MG63 (cell line): ENCODE data around the gene NOXA1. TPM values are rescaled to one million over a fixed set of nuclear protein-coding genes. Genes with fewer than 3 reads are reported as not detected.
"Not testable (repeated sequence)": the region's sequence is repeated elsewhere in the genome, so short reads cannot be mapped to it uniquely, and the experiment has no call there.

ENCODE experiments used
- DNase-seq: peaks from one replicate; pipeline ENCODE4 v3.0.0-alpha.2; 2020
- H3K27me3 ChIP-seq: fragments of 250-450 bp; sonication (Bioruptor Pico); 2 replicates; pipeline ENCODE4 v1.5.1; 2020; ENCODE audit warnings: mild to moderate bottlenecking, moderate library complexity
- H3K36me3 ChIP-seq: fragments of 250-450 bp; sonication (Bioruptor Pico); 2 replicates; pipeline ENCODE4 v1.5.1; 2020; ENCODE audit warnings: mild to moderate bottlenecking, moderate library complexity
- H3K4me3 ChIP-seq: fragments of 250-450 bp; sonication (Bioruptor Pico); 2 replicates; pipeline ENCODE4 v1.5.1; 2020; ENCODE audit warnings: mild to moderate bottlenecking, moderate library complexity
- H3K9me3 ChIP-seq: fragments of 250-450 bp; sonication (Bioruptor Pico); 2 replicates; pipeline ENCODE4 v1.5.1; 2020; ENCODE audit warnings: mild to moderate bottlenecking, moderate library complexity
- total RNA-seq: library from RNA; depleted of rRNA; stranded (reverse); fragments of >200 nt; shearing (Covaris generic); gene quantifications from 2 replicates; pipeline ENCODE4 v1.2.3, GENCODE V29; 2014; ENCODE audit warnings: low replicate concordance; rRNA removed

The NOXA1 gene, protein sequence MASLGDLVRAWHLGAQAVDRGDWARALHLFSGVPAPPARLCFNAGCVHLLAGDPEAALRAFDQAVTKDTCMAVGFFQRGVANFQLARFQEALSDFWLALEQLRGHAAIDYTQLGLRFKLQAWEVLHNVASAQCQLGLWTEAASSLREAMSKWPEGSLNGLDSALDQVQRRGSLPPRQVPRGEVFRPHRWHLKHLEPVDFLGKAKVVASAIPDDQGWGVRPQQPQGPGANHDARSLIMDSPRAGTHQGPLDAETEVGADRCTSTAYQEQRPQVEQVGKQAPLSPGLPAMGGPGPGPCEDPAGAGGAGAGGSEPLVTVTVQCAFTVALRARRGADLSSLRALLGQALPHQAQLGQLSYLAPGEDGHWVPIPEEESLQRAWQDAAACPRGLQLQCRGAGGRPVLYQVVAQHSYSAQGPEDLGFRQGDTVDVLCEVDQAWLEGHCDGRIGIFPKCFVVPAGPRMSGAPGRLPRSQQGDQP
- total RNA-seq = not detected in 2 replicates

DNA sequence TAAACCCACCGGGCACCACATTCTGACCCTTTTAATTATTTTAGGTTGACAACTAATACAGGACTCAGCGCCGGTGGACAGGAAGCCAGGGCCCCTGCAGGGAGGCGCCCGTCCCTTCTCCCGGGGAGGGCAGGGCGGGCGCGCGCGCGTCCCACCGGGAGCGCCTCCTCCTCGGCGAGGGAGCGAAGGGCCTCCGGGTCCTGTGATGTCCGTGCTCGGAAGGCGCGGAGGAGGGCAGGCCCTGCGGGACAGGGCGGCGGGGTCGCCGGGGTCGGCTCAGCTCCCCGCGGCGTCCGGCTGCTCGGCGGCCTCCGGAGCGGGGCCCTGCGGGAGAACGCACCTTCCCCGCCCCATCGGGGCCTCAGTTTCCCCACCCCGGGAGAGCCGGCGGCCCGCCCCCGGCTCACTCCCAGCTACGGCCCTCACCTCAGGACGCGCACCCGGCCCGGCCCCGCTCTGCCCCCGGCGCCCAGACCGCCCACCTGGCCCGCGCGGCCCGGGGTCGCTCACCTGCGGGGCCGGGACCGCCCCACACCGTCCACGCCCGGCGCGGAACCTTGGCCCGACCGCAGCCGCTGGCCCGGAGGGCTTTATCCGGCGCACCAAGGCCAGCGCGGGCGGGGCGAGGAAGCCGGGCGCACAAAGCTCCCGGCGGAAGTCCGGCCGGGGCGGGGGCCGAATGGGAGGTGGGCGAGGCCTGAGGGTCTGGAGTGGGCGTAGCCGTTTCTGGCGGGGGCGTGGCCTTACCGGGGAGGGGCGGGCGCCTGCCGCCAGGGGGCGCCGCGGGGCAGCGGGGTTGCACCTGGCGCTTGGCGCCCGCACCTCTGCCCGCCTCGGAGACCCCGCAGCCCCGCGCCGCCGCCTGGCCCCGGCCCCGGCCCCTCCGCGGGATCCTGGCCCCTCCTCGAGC lies at the start of gene NOXA1, which contains the start of gene EXD3:
Gene NOXA1 (plus strand): TSS at position 790 of the 910 bp plus-strand sequence. CDS start 137 bp downstream, outside the sequence.
Gene EXD3 (minus strand): TSS at position 559 of the 910 bp plus-strand sequence. CDS start 27,805 bp downstream, outside the sequence.
- Histone ChIP-seq H3K4me3 (peak within 1 kb of the TSS; percentile 78), H3K27me3 (no peaks in the 10 kb centered on the region), H3K9me3 (no peaks in the 10 kb centered on the region), H3K36me3 (no peaks in the 10 kb centered on the region)
- peak; percentile 88 for DNase-seq

DNA sequence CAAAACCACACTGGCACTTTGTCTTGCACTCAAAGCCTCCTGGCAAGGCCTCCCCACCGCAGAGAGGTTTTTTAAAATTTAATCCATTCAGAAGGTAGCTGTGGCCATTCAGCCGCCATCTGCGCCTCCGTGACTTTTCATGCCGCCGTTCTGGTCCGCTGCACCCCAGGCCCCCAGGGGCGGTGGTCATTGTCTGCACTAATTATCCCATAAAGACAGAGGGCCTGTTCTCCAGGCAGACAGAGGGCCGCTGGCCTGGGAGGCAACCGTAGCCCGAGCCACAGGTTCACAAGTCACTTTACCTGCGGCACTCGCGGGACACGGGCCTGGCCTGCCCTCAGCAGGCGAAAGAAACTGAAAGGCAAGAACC lies 49.6 kb upstream of the NOXA1 start:
- Histone ChIP-seq H3K9me3 (no peaks in the 10 kb centered on the region), H3K27me3 (no peaks in the 10 kb centered on the region), H3K4me3 (no peak overlapping the region), H3K36me3 (no peaks in the 10 kb centered on the region)
- DNase-seq = no peak

DNA sequence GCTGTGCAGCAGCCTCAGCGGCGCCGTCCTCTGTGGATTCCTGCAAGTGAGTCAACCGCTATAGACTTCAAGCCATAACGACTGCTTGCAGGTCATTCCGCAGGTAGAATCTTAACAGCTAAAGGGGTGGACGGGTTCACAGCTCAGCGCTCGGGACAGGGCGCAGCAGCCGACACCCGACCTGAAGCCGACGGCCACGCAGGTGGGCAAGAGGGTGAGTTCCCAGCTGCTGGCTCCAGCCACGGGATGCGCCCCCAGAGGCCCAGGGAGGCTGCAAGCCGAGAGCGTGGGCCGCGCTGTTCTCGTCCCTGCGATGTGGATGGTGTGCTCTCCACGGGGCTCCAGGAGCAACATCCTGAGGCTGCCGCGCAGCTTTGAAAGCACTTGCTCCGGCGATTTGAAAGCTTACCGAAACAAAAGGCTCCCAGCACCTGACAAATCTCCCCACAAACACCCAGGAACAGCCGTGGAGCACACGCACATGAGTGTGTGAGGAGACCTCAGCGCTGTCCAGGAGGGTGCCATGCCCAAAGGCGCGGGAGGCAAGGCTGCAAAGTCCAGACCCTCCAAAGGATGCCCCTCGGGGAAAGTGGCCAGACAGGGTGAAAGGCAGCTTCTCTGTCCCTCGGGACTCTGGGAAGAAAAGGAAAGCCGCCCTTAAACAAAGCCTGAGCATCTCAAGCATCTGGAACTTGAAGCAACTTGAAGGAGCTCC lies 48.9 kb upstream of the NOXA1 start:
- Histone ChIP-seq H3K36me3 (no peaks in the 10 kb centered on the region), H3K4me3 (no peak overlapping the region), H3K9me3 (no peaks in the 10 kb centered on the region), H3K27me3 (no peaks in the 10 kb centered on the region)
- no peak for DNase-seq

DNA sequence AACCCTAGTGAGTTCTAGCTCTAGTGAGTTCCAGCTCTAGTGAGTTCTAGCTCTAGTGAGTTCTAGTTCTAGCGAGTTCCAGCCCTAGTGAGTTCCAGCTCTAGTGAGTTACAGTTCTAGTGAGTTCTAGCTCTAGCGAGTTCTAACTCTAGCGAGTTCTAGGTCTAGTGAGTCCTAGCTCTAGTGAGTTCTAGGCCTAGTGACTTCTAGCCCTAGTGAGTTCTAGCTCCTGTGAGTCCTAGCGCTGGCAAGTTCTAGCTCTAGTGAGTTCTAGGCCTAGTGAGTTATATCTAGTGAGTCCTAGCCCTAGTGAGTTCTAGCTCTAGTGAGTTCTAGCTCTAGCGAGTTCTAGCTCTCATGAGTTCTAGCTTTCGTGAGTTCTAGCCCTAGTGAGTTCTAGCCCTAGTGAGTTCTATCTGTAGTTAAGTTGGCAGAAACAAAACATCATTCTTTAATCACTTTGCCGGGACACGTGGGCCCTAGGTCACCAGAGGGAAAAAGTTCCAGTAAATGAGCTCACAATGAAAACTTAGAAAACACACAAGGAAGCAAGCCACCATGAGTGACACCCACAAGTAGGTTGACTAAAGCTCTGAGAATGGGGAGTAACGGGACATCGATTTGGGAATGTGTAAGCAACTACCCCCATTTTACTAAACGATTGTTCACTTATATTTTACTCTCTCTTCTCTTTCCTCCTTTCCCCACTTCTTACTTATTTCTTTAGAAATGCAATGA lies 47.7 kb upstream of the NOXA1 start:
- H3K9me3 ChIP-seq = no peaks in the 10 kb centered on the region
- no peak overlapping the region for H3K4me3 ChIP-seq
- H3K27me3 ChIP-seq = no peaks in the 10 kb centered on the region
- no peak for DNase-seq
- no peaks in the 10 kb centered on the region for H3K36me3 ChIP-seq

DNA sequence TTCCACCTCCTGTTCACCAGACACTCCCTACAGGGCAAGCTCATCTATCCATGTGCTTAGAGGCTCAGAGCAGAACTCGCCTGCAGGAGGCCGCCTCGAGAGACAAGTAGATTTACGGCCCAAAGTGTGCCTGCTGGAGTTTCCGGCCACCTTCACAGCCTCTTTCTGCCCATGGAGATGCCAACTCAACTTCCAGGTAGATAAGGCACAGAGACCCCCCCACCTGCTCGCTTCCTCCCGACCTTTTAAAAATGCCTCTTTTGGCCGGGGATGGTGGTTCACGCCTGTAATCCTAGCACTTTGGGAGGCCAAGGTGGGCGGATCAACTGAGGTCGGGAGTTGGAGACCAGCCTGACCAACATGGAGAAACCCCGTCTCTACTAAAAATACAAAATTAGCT lies 46.8 kb upstream of the NOXA1 start:
- Histone ChIP-seq H3K9me3 (no peaks in the 10 kb centered on the region), H3K4me3 (no peak overlapping the region), H3K36me3 (no peaks in the 10 kb centered on the region), H3K27me3 (no peaks in the 10 kb centered on the region)
- DNase-seq = no peak

DNA sequence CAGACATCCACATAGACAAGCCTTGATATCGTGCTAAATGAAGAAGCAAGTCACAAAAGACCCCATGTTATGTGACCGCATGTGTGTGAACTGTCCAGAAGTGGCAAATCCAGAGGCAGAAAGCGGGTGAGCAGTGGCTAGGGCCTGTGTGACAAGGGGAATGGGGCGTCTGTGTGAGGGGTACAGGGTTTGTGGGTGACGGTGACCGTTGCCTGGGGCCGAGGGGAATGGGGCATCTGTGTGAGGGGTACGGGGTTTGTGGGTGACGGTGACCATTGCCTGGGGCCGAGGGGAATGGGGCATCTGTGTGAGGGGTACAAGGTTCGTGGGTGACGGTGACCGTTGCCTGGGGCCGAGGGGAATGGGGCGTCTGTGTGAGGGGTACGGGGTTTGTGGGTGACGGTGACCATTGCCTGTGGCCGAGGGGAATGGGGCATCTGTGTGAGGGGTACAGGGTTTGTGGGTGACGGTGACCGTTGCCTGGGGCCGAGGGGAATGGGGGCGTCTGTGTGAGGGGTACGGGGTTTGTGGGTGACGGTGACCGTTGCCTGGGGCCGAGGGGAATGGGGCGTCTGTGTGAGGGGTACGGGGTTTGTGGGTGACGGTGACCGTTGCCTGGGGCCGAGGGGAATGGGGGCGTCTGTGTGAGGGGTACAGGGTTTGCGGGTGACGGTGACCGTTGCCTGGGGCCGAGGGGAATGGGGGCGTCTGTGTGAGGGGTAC lies 44.3 kb upstream of the NOXA1 start:
- not testable (repeated sequence) for H3K27me3 ChIP-seq, H3K36me3 ChIP-seq, H3K9me3 ChIP-seq, DNase-seq, H3K4me3 ChIP-seq

DNA sequence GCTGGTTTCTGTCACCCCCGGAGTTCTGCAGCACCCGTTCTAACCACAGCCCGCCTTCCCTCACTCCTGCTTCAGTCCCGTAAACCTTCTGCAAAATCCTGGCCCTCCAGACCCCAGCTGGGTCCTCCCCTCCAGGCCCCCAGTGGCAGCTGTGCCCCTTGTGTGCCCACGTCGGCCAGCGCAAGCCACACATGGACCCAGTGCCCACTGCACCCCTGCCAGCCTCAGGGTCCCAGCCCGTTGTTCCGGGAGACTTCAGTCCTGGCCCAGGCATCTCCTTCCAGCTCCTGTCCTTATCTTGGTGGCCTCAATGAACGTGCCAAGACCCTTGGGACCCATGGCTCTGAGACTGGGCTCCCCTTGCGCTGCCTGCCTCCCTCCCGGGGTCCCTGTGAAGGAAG lies 43.4 kb upstream of the NOXA1 start:
- Histone ChIP-seq H3K36me3 (no peaks in the 10 kb centered on the region), H3K27me3 (no peaks in the 10 kb centered on the region), H3K4me3 (no peak overlapping the region), H3K9me3 (no peaks in the 10 kb centered on the region)
- DNase-seq = no peak

DNA sequence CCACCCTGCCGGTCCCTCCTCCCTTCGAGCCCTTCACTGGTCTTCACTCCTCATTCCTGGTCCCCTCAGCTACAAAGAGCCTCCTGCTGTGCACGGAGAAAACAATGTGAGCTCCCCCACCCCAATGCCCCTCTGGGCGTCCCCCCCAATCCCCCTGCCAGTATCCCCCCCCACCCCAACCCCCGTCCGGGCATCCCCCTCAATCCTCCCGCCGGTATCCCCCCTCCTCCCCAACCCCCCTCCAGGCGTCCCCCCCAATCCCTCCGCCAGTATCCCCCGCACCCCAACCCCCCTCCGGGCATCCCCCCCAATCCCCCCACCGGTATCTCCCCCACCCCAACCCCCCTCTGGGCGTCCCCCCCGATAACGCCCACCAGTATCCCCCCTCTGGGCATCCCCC lies 43.0 kb upstream of the NOXA1 start:
- no peaks in the 10 kb centered on the region for H3K27me3 ChIP-seq
- H3K36me3 ChIP-seq = no peaks in the 10 kb centered on the region
- no peak for DNase-seq
- no peaks in the 10 kb centered on the region for H3K9me3 ChIP-seq
- no peak overlapping the region for H3K4me3 ChIP-seq

DNA sequence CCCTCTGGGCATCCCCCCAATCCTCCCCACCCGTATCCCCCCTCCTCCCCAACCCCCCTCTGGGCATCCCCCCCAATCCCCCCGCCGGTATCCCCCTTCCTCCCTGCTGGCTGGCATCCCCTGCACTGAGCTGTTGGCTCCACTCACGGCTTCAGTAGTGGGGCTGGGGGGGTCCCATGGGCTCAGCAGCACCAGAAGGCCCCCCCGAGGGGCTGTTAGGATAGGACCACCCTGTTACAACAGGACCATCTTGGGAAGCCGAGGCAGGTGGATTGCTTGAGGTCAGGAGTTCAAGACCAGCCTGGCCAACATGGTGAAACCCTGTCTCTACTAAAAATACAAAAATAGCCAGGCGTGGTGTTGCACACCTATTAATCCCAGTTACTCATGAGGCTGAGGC lies 42.6 kb upstream of the NOXA1 start:
- no peaks in the 10 kb centered on the region for H3K9me3 ChIP-seq
- no peak overlapping the region for H3K4me3 ChIP-seq
- H3K27me3 ChIP-seq = no peaks in the 10 kb centered on the region
- no peak for DNase-seq
- H3K36me3 ChIP-seq = no peaks in the 10 kb centered on the region

DNA sequence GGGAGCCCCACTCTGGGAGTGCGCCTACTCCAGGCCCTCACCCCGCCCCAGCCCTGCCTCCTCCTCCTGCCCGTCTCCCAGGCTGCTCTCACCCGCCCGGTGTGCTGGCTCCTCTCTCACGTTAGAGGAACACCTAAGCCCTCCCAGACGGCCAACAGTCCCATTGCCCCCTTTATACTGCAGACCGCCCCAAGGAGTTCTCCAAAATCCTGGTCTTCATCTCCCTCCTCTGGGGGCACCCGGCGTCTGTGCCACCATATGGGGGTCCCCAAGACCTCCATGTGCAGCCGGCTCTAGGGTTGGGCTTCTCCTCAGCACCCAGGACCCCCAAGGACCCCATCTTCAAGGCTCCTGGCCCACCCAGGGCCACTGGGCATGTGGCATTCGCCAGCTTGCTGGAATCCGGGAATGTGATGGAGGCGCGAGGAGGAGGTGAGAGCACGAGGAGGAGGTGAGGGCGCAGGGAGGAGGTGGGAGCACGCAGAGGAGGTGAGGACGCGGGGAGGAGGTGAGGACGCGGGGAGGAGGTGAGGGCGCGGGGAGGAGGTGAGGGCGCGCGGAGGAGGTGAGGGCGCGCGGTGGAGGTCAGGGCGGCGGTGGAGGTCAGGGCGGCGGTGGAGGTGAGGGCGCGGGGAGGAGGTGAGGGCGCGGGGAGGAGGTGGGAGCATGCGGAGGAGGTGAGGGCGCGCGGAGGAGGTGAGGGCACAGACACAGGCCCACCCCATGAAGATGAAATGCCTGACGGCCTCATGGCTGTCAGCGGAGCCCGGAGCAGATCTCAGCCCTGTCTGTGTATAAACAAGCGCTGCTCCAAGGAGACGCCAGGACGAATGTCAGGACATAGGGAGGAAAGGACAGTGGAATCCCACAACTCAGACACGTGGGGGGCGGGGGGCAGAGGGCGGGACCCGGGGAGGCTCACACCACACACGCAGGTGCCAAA lies 41.4 kb upstream of the NOXA1 start:
- DNase-seq = no peak

DNA sequence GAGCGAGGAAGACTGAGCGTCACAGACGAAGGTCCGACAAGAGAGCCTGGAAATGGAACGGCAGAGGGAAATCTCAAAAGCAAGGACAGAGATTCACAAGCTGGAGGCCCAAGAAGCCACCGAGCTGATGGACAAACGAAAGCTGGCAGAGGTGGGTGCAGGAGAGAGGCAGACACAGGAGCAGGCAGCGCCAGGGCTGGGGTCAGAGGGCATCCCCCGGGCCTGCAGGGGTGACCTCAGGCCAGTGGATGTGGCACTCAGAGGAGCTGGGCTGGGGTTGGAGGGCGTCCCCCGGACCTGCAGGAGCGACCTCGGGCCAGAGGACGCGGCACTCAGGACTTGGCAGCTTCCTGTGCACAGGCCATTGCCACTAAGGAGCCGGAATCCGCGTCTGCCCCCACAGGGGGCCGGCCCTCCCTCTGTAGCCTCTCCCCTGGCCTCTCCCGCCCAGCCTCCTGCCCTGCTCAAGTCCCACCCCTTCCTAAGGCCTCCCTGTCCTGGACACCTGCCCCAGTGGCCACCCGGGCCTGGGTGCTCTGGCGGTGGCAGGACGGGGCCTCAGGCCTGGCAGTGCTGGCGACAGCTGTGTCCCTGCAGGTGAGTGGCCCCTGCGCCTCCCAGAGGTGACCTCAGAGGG lies 40.6 kb upstream of the NOXA1 start:
- Histone ChIP-seq H3K36me3 (no peaks in the 10 kb centered on the region), H3K9me3 (no peaks in the 10 kb centered on the region), H3K27me3 (no peaks in the 10 kb centered on the region), H3K4me3 (no peak overlapping the region)
- DNase-seq = no peak

More for the DNA sequence above, 41.4 kb upstream of the NOXA1 start:
- no peak overlapping the region for H3K4me3 ChIP-seq
- no peaks in the 10 kb centered on the region for H3K9me3 ChIP-seq
- no peaks in the 10 kb centered on the region for H3K36me3 ChIP-seq
- H3K27me3 ChIP-seq = no peaks in the 10 kb centered on the region

DNA sequence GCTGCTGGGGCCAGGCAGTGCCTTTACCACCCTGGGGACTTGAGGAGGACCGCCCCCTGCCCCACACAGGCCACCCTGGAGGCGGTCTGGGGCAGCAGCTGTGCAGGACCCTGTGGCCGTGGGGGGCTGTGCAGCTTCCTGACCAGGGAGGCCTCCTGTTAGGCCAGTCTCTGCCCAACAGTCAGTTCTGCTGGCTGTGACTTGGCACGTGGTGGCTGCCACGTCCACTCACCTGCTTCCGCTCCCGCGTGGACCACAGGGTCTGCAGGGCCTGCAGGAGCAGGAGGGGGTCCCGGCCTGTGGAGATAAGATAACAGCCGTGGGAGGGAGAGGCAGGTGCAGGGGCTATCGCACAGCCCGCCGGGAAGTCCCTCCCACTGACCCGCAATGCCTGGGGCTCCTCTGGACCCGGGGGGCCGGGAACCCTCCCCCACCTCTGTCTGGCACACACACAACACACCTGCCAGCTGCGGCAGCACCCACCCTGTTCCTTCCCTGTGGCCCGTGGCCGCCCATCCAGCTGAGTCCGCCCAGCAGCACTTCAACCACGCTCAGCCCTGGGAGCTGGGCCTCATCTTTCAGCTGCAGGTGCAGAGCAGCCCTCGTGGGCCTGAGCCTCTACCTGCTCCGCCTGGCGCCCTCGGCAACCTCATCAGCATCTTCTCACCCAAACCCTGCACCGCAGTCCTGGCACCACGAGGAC lies 40.0 kb upstream of the NOXA1 start:
- DNase-seq = no peak
- no peaks in the 10 kb centered on the region for H3K36me3 ChIP-seq
- H3K4me3 ChIP-seq = no peak overlapping the region
- no peaks in the 10 kb centered on the region for H3K27me3 ChIP-seq
- H3K9me3 ChIP-seq = no peaks in the 10 kb centered on the region

DNA sequence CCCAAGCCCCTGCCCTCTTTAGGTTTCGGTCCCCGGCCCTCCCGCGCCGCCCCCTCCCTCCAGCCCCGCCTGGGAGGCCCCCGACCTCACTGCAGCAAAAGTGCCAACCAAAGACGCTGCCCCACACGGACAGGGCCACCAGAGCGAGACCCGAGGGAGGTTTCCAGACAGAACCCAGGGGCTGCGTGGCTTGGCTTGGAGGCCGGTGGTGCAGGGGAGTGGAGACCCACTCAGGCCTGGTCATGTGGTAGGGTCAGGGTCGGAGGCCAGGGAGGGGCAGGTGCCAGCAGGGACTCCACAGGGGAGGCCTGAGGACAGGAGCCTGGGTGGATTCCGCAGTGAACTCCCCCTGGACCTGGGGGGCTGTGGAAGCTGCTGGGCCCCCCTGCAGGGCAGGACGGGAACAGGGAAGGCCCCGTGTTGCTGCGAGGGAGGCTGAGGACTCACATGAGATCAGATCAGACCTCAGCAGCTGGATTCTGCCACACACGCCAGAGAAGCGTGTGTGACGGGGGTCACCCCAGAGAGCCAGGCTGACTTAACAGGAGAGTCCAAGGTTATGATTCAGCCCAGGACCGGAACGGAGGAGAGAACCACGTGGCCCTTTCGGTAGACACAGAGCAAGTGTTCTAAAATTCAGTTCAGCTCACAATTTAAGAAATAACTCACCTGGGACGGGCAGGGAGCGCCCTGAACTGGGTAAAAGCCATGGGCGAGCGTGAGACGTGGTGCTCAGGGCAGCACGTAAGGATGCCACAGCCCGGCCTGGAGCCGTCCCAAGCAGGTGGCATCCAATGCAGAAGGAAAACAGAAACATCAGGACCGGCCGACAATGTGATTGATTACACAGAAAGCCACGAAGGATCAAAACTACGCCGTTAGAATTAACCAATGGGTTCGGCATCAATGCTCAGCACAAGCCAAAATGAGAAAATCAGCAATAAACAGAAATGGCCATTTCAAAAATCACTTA lies 39.1 kb upstream of the NOXA1 start:
- DNase-seq = no peak
- no peaks in the 10 kb centered on the region for H3K36me3 ChIP-seq
- no peak overlapping the region for H3K4me3 ChIP-seq
- no peaks in the 10 kb centered on the region for H3K9me3 ChIP-seq
- no peaks in the 10 kb centered on the region for H3K27me3 ChIP-seq
